ENCODE data around the gene LIG3.

LIG3 gene

DNA sequence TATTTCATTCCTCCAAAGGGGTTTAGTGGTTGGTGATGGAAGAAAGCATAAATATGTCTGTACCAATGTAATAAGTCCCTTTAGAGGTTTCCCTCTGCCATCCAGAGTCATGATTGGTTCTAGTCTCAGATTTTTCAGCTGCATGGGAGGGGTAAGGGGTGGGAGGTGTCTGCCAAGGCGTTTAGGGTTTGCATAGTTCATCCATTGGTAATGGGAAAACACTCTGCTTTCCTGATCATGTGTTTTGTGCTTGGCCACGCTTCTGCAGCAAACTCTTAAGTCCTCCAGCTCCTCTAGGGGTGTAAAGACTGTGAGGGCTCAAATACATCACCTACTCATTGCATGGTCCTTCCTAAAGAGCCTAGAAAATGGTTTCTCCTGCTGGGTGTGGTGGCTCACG lies 29.8 kb downstream of the LIG3 start:
- peak; percentile 28 for DNase-seq (ENCODE audit: low read depth)
- no peak overlapping the region for H3K4me3 ChIP-seq (ENCODE audit: low read depth, low read length)
- TF ChIP-seq, protein P1, sequence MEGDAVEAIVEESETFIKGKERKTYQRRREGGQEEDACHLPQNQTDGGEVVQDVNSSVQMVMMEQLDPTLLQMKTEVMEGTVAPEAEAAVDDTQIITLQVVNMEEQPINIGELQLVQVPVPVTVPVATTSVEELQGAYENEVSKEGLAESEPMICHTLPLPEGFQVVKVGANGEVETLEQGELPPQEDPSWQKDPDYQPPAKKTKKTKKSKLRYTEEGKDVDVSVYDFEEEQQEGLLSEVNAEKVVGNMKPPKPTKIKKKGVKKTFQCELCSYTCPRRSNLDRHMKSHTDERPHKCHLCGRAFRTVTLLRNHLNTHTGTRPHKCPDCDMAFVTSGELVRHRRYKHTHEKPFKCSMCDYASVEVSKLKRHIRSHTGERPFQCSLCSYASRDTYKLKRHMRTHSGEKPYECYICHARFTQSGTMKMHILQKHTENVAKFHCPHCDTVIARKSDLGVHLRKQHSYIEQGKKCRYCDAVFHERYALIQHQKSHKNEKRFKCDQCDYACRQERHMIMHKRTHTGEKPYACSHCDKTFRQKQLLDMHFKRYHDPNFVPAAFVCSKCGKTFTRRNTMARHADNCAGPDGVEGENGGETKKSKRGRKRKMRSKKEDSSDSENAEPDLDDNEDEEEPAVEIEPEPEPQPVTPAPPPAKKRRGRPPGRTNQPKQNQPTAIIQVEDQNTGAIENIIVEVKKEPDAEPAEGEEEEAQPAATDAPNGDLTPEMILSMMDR (conservative IDR thresholded peaks at IDR 0.05; ENCODE audit: low read depth, low read length) = no peak

DNA sequence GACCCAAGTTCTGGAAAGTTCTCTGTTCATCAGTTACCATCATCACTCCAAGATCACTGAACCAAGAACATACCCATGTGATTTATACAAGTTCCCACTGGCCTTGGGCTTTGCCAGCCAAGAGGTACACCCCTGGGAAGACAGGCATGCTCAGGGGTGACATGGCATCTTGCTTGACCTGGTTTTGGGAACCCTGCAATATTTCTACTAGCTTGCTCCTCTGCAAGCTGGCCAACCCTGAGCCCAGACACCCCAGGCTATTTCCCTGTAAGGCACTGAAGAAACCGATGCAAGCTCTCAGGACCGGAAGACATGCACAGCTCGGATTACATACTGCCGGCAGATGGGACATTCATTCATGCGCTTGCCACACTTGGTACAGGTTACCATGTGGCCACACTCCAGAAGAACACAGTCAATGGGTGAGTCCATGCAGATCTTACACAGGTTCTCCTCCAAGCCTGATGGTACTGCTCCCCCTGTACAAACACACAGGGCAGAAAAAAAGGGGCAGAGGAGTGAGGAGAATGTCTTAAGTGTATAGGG lies 31.4 kb downstream of the LIG3 start:
- TF ChIP-seq, protein P1 (conservative IDR thresholded peaks at IDR 0.05; ENCODE audit: low read depth, low read length) = no peak
- no peak overlapping the region for H3K4me3 ChIP-seq (ENCODE audit: low read depth, low read length)
- DNase-seq (ENCODE audit: low read depth) = peak; percentile 57

DNA sequence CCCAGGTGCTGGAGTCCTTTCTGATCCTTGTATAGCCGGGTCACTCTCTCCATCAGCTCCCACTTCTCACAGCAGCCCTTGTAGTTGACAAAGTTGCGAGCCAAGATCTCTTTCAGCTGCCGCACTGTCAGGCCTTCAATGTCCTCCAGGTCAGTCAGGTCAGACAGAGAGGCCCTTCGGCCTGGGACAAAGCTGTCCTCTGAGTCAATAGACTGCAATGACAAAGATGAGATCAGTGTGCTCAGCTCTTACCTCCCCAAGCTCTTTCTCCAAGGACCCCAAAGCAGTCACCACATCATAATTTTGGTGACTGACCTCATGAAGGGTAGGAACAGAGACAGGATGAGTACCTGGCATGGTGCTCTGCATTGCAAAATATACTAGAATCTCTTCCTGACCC lies 36.1 kb downstream of the LIG3 start:
- no peak for DNase-seq (ENCODE audit: low read depth)
- H3K4me3 ChIP-seq (ENCODE audit: low read depth, low read length) = no peak overlapping the region
- TF ChIP-seq, protein P1 (conservative IDR thresholded peaks at IDR 0.05; ENCODE audit: low read depth, low read length) = no peak

- TF ChIP-seq, protein P1 (conservative IDR thresholded peaks at IDR 0.05; ENCODE audit: low read depth, low read length) = no peak
Measured at GRCh38 chr17:35017021-35017420, 36.7 kb downstream of the LIG3 start.

DNA sequence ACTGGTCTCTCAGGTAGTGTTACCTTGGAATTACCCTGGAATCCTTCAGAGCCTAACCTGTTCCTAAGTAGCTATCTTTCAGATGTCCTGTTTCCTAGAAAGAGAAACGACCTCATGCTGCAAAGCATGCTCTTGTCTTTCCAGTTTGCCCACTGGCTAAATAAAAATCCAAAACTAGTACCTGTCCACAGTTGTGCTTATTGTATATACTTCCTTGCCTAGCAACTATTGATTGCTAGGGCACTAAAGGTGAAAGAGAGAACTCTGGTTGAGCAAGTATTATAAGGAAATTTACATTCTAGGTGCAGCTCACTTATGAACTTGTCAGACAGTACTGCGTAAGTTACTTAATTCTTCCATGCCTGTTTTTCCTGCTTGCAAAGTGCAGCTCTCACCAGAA lies 38.5 kb downstream of the LIG3 start:
- TF ChIP-seq, protein P1 (conservative IDR thresholded peaks at IDR 0.05; ENCODE audit: low read depth, low read length) = no peak
- H3K4me3 ChIP-seq (ENCODE audit: low read depth, low read length) = no peak overlapping the region
- DNase-seq (ENCODE audit: low read depth) = no peak

More at GRCh38 chr17:35017021-35017420, 36.7 kb downstream of the LIG3 start:
- no peak overlapping the region for H3K4me3 ChIP-seq (ENCODE audit: low read depth, low read length)
- no peak for DNase-seq (ENCODE audit: low read depth)

DNA sequence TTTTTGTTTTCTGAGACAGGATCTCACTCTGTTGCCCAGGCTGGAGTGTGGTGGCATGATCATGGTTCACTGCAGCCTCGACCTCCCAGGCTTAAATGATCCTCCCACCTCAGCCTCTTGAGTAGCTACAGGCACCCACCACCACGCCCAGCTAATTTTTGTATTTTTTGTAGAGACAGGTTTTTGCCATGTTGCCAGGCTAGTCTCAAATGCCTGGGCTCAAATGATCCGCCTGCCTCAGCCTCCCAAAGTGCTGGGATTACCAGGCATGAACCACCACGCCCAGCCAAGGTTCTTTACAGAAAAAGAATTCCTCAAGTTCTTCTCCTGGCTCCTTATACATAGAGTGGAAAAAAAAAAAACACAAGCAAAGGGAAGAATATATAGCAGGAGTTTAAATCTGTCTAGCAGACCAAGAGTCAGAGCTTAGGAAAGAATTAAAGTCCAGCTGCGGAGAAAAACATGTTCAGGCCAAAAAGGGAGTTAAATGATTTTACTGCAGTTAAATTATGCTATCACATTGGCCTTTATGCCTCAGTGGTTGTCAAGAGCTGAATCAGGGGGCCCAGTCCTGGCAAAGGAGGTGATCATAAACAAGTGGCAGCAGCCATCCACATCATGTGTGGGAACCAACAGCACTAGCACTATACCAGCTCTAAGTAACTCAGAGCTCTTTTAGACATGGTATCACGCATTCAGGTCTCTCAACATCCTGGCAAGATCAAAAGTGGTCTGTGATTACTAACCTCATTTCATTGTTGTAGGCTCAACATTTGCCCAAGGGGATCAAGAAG lies 39.3 kb downstream of the LIG3 start:
- TF ChIP-seq, protein P1 (conservative IDR thresholded peaks at IDR 0.05; ENCODE audit: low read depth, low read length) = no peak
- DNase-seq (ENCODE audit: low read depth) = no peak

More for the DNA sequence above, 39.3 kb downstream of the LIG3 start:
- H3K4me3 ChIP-seq (ENCODE audit: low read depth, low read length) = no peak overlapping the region

Measured in choroid plexus epithelial cell (primary cell).